COLO668 (cell line): ENCODE data around the gene ITPA.
"Not testable (repeated sequence)": the region's sequence is repeated elsewhere in the genome, so short reads cannot be mapped to it uniquely, and the experiment has no call there.

Source experiments
- DNase-seq: peaks from one replicate; lab custom pipeline; 2025; ENCODE audit not compliant: unreplicated experiment; lab: John Stamatoyannopoulos, UW

The ITPA gene

DNA sequence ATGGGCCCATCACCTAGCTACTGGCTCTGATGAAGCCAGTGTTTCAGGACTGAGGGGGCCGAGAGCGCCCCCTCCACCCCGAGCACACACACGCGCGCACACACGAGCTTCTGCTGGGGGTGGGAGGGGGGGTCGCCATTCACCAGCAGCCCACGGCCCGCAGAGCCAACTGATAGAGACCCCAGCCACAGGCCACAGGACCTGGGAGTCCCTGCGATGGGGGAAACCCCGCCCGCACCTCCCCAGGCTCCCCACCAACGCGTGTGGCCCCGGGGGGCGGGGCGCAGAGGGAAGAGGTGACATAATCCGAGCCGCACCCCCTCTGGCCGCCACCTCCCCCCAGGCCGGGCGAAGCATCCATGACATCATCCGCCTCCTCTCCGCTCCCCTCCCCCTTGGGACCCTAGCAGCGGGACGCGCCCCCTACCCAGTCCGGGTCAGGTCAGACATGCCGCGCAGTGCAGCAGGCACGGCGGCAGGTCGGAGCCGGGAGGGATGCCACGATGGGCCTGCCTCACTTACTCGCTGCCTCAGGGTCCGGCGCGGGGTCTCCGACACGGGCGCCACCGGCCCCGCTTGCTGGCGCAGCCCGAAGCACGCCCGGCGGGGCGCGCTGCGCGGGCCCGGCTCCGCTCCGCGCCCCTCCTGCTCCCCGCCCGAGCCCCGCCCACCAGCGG lies 36.2 kb upstream of the ITPA start, which contains the start of gene LZTS3:
Gene LZTS3 (minus strand): TSS at position 617 of the 677 bp plus-strand sequence. CDS start 6,386 bp downstream, outside the sequence.
- DNase-seq = peak; percentile 93

DNA sequence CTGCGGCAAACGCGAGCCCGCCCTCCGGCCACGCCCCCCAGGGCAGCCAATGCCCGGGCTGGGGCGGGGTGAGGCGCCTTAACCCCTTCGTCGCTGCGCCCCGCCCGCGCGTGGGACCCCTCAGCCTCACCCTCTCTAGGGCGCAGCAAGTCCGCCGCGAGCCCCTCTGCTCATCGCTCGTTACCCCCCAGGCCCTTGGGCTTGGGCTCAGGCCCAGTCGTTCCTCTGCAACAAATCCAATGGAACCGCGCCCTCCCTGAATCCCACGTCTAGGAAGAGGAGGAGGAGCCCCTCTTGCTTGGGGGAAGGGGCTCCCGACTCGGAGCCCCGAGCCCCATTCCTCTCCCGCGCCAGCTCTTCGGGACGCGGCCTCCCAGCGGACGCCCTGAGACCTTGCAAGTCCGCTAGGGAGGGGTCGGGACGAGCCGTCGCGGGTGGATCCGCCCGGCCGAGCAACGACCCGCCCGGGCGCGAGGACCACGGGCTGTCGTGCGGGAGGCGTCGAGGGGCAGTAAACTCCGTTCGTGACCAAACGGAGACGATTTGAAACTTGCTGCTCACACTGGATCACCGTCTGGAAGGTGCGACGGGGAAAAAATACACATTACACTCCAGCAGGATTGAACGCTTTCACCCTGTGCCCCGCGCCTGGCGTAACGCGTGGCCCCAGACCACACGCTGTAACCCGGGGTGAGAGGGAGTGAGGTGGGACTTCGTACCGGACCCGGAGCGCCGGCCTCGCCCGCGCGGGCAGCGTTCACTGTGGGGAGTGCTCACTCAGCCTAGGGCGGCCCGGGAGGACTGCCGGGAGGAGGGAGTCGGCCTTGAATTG lies 35.5 kb upstream of the ITPA start:
- peak; percentile 96 for DNase-seq

DNA sequence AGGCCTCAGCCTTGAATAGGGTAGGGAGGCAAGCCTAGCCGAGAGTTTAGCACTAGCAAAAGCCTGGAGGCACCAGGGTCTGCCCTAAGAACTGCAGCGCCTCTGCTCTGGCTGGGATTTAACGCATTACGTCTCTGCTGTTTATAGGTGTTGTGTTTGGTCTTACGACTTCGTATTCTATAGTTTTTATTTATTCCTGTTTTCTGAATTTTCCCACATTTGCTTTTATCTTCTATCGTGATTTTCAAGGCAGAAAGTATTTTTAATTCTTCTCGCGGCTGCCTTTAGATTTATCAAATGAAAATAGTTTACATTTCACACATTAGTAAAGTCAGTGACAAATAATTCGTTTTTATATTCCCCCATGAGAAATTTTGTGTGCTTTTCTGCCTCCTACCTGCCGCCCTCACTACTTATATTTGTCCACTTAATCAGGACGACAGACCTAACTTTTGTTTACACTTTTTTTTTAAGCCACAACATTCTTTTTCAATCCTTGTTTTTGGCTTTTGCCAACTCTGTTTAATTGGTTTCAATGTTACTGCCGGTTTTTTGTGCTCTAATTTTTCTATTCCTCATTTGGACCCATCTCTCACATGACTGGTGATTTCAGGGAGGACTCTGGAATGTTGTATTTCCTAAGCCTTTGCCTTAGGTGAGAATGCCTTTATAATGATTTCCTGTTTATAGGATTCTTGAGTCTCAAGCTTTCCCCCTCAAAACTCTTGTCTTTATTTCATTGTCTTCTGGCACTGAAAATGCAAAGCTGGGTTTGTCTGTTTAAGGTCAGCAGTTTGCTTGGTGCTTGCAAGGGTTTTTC lies 34.6 kb upstream of the ITPA start:
- DNase-seq = no peak

DNA sequence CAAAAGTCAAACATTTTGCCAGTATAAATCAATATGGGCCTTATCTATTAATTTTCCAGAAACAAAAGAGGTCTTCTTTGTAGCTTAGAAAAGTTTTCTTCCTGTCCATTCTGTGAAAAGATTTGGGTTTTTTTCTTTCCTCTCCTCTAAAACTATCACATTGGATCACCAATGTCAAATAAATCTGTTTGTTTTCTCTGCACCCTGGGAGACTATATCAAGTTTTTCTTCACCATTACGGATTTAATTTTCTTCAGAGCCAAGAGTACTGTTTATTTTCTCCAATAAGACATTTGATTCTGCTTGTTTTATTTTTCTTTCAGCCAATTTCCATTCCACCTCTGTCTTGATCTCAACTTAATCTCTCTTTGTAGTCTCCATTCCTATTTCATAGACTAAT lies 34.0 kb upstream of the ITPA start:
- no peak for DNase-seq

DNA sequence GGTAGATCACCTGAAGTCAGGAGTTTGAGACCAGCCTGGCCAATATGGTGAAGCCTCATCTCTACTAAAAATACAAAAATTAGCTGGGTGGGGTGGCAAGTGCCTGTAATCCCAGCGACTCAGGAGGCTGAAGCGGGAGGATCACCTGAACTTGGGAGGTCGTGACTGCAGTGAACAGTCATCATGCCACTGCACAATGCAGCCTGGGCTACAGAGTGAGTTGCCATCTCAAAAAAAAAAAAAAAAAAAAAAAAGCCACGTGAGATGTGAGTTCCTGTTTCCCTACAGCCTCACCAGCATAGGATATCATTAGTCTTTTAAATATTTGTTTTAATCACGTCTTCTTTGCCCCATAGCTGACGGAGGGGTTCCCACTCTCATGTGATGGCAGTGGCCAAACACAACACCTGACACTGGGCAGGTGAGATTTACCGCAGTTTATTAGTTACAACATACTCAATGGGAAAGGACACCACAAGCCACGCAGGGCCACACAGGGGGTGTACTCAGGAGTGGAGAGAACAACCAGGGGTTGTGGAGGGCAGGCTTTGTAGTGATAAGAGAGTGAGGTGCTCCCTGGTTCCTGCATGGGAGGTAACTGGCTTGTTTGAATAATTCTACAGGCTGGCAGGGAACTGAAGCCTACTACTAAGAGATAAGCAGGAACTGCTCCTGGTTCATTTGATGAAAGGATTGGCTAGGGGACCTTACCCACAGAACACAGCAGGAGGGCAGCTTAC lies 31.4 kb upstream of the ITPA start:
- DNase-seq = no peak

DNA sequence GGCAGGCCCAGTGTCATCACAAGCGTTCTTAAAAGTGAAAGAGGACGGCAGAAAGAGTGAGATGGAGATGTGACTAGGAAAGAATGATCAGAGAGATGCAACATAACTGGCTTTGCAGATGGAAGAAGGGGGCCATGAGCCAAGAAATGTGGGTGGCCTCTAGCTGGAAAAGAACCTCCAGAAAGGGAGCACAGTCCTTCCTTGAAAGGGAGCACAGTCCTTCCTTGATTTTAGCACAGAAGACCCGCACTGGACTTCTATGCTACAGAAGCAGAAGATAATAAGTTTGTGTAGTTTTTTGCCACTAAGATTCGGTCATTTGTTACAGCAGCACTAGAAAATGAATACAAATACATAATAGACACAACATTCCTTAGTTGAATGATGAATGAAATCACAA lies 29.0 kb upstream of the ITPA start:
- DNase-seq = no peak

DNA sequence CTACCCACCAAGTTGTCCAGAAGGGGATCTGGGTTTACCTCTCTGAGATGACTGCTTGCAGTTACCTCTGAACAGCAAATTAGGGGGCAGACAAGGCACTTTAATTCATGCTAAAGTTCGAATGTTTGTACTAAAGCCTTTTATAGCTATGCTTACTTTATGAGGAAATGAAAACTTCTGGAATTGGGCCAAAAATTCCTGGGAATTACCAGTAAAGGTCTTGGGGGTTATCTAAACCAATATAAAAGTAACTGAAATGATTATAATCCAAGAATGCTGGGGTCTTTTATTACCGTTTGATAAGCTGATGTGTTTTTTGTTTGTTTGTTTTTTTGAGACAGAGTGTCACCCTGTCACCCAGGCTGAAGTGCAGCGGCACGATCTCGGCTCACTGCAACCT lies 28.0 kb upstream of the ITPA start:
- no peak for DNase-seq

DNA sequence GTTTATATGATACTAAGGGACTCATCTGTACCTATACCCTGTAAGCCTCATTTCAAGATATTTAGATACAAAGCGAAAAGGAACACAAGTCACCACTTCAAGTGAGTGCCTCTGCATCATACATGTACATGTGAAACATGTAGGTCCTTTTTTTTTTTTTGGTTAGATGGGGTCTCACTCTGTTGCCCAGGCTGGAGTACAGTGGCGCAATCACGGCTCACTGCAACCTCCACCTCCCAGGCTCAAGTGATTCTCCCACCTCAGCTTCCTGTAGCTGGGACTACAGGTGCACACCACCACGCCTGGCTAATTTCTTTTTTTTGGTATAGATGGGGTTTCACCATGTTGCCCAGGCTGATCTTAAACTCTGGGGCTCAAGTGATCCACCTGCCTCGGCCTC lies 26.9 kb upstream of the ITPA start:
- not testable (repeated sequence) for DNase-seq

DNA sequence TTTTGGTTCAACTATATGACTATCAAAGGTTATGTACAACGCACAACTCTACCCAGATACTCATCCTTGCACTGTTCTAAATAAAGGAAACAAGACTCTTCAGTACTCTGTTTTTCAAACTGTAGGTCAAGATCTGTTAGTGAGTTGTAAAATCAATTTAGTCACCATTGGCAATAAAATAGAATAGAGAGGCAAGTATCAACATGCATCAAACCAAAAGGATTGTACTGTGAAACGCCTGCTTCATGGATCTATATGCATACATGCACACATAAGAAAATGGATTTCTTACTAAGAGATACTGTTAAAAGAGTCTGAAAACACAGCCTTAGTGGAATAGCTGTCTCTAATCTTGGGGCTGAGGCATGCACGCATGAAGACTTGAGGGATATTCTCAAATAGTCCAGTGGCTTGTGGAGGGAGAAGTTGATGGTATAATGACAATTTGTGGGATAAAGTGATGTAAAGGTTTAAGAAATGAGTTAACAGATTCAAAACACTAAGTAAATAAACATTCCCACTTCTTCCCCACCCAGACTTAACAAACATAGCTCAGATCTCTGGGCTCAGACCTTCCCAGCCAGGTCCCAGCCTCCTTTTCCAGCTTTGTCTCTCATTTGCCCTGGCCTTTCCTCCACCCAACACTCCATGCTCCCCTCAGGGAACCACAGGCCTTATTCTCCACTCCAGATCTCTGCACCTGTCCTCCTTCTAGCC lies 25.2 kb upstream of the ITPA start:
- DNase-seq = no peak

DNA sequence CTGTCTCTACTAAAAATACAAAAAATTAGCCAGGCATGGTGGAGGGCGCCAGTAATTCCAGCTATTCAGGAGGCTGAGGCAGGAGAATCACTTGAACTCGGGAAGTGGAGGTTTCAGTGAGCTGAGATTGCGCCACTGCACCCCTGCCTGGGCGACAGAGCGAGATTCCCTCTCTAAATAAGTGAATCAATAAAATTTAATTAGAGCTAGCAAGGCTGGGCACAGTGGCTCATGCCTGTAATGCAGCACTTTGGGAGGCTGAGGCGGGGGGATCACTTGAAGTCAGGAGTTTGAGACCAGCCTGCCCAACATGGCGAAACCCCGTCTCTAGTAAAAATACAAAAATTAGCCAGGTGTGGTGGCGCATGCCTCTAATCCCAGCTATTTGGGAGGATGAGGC lies 21.4 kb upstream of the ITPA start:
- not testable (repeated sequence) for DNase-seq

DNA sequence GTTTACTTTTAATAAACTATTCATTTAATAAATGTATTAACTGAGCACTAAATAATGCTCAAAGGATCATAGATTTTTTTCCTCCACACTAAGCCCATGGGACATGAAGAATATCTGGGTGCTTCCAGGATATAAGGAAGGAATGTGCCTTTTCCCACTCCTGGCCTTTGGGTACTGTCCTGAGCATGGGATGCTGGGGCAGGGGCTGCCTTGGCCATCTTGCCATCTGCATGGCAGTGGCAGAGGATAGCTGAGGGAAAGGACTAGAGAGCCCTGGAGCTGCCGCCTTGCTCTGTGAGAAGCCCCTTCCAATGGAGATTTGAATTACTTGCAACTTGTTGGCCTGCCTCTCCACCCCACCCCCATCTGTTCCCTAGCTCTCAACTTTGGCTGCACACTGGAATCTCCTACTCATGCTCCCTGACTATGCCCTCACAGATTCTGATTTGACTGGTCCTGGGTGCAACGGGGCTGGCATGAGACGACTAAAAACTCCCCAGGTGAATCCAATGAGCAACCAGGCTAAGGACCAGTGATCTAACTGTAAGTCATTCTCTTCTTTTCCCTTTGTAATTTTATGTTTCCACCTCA lies 20.4 kb upstream of the ITPA start:
- DNase-seq = no peak

DNA sequence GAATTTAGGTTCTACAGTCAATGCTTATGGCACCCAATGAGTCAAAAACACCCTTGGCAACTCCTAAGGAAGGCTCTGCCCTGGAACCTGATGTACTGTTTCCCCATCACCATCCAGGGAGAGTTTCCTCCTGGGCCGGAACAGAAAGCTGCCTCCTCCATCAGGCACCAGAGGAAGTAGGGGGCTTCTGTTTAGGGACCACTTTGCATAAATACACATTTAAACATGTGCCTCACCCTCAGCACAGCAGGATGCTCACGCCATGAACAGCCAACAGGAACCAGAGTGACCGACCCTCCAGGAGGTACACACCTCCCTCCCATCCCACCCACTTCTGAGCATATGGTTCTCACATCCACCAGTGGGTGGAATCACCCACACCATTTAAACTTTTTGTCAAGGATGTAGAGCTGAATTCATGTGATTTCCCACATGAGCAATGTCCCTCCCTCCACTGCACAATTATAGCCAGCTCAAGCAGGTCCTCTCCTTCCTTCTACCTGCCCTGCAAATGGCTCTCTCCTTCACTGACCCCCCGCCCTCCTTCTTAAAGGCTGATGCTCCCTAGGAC lies 19.7 kb upstream of the ITPA start:
- DNase-seq = no peak

DNA sequence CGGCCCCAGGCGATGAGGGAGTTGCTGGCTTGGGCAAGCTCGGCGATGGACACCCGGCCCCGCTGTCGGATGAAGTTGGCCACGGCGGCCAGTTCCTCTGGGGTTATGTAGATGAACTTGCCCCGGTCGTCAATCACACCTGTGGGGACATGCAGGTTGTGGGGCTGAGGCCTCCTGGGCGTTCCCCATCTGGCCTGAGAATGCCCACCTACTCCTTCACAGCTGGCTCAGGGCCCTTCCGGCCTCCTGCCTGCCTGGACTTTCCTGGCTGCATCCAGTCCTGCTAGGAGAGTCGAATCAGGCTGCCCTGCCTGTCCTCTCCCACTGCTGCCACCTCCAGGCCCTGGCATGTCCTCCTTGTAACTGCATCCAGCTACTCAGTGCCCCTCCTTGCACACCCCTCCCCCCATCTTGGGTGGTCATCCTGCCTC lies 18.6 kb upstream of the ITPA start:
- DNase-seq = no peak

DNA sequence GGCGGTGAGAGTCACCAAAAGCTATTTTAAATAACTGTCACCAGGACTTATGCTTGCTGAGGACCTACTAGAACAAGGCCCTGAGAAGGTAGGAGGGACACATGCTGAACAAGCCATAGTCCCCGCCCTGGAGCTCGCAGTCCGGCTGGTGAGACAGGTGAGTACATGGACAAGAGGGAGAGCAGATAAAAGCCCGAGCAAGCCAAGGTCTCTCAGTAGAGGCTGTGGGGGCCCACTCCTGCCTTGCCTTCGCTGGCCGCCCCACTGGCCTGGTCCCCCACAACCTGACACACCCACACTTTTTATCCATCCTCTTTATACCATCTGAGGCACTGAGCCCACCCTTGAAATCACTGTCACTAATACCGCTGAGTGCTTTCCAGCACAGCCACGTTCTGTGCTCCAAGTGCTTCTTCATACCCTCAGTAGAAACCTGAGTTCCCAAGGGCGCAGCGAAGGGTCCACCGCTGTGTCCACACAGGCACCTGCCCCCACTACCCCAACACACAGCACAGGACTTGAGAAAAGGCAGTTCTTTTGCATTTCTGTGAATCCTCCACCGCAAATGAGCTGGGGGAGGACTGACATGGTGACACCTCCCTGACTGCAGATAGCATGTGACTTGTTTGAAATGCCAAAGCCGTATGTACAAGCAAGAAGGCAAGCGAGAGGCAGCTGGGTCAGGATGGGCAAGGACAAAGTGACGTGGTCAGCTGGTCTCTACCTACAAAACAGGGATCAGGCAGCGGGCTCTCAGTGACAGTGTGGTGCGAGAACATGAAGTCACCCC lies 16.9 kb upstream of the ITPA start:
- DNase-seq = no peak

DNA sequence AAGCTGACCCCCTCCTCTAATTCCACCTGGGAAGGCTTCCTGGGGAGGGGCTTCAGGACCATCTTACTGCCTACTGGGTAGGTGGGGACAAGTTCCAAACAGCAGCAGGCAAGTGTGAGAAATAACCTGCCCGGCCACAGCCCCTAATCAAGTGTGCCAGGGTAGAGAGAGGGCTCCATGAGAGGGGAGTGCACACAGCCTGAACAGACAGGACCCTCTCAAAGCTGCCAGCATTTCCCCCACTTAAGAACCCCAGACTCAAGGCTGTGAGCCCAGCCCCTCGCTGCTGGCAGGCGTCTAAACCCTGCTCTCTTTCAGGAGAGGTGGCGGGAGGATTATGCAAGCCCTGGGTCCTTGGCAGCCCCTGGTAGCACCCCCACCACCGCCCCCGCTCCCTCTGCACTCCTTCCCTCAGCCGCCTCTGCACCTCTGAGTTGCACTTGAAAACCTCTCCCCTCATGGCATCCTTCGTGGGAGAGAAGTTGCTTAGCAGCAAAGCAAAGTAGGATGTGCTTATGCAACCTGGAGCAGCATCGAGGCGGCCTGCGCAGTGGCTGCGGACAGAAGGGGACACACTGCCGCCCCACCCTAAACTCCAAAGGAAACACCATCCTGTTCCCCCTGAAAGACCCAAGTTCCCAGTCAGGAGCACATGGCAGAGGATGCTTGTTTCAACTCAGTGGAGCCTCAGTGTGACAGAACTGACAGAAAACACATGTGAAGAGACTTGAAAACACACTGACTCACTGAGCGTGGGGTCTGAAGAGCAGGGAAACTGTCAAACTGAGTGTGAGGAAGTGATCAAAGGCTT lies 15.3 kb upstream of the ITPA start:
- no peak for DNase-seq

DNA sequence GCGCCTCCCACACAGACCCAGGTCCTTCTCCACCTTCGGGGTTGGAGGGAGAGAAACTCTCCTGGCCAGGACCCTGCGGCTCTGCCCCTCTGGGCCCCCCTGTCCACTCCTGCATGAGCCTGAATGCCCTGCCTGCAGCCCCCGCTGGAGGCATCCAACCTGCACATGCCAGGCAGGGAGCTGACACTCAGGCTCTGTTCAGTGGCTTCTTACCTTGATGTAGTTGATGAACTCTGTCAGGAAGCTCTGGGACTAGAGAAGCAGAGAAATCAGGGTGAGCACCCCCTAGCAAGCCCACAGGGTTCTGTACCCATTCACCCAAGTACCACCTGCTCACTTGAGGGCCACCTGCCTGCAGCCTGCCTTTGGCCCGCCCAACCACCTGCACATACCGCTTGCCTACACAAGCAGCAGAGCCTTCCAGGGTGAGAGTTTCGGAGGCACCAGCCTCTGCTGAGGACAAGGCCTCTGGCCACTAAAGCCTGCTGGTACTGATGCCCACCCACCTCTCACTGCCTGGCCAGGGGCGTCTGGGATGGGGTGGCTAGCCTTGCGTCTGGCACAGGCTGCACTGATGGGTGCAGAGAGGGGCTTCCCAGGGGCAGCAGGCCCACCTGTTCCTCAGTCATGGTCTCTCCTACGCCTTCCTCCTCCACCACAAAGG lies 14.5 kb upstream of the ITPA start:
- peak; percentile 68 for DNase-seq

DNA sequence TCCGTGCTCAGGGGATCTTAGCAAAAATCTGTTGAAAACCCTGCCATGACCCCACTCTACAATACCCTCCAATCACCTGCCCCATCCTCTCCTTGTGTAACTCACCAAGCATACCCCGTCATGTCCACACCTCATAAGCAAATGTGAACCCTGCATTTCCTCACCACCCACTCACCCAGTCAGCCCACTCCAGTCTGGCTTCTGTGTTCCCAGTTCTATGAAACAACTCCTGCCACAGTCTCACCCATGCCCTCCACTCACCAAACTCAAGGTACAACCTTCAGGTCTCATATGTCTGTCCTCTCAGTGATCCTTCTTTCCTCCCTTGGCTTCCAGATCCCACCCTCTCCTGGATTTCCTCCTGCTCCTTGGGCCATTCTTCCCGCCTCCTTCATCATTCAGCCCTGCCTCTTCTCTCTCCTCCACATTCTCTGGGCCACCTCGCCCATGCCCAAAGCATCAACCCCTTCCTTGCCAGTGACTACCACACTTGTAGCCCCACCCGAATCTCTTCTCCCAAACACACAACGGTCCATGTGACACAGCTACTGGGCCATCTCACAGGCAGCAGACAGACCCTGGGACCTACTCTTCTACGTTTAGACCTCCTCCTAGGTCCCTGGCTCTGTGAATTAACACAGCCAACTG lies 13.6 kb upstream of the ITPA start:
- DNase-seq = no peak
